SIG-M5 (cell line): ENCODE measurements around the gene PCBD1.

Source experiments
- DNase-seq: peaks from one replicate; lab custom pipeline; 2025; lab: John Stamatoyannopoulos, UW

The PCBD1 gene

GRCh38 chr10:70917635-70918034, 29.3 kb upstream of the PCBD1 start:
- no peak for DNase-seq

DNA sequence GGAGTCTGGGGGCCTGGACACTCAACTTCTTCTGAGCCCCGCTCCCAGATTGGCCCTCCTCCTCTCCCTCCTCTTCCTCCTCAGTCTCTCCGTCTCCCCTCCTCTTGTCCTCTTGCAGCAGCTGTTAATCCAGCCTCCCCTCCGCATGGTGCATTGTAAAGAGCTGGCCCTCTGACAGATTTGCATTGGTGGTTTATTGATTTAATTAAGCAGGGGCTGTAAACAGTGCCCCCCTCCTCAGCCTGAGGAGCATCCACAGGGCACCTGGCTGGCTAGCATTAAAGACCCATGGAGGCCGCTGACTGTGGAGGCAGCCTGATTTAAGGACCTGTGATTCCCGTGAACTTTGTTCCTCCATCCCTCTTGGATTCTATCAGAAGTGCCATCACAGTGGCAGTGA, 28.9 kb upstream of the PCBD1 start:
- DNase-seq, result no peak

DNA sequence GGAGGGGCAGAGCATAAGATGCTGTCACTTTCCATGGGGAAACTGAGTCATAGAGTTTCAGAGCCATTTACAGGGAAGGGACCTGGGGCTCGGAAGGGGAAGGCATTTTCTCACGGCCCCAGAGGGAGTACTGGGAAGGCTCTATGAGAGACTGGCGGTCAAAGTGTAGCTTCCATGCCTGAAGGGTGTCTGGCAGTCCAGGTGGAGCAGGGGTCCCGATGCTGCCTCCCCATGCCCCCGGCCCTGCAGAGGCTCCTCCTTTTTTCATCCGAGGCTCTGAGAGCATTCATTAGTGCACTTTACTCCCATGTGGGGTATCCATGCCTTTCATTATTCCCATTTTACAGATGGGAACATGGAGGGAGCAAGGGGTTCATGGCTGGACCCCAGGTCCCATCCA, 27.9 kb upstream of the PCBD1 start:
- DNase-seq, result no peak

DNA sequence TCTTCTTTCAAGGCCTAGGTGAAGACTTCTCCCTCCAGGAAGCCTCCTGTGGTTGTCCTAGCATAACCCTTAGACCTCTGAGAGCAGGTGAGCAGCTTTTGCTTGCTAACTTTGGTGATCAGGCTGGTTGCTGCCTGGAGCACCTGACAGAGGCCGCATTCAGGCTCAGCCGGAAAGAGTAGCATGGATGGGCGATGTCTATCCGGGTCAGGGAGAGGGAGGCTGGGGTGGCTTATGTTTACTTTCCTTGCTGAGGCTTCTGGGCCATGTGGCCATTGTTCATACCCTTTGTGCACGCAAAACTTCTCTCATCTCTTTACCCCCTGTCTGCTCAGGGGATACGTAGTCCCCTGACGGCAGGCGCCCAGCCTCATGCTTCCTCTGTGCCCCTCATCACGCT, 27.4 kb upstream of the PCBD1 start:
- DNase-seq, result no peak

- DNase-seq, result no peak
Observed at GRCh38 chr10:70915206-70915605, 26.8 kb upstream of the PCBD1 start.

GRCh38 chr10:70914316-70914864, 26.0 kb upstream of the PCBD1 start:
- DNase-seq, result no peak

GRCh38 chr10:70913893-70914240, 25.5 kb upstream of the PCBD1 start:
- no peak for DNase-seq

DNA sequence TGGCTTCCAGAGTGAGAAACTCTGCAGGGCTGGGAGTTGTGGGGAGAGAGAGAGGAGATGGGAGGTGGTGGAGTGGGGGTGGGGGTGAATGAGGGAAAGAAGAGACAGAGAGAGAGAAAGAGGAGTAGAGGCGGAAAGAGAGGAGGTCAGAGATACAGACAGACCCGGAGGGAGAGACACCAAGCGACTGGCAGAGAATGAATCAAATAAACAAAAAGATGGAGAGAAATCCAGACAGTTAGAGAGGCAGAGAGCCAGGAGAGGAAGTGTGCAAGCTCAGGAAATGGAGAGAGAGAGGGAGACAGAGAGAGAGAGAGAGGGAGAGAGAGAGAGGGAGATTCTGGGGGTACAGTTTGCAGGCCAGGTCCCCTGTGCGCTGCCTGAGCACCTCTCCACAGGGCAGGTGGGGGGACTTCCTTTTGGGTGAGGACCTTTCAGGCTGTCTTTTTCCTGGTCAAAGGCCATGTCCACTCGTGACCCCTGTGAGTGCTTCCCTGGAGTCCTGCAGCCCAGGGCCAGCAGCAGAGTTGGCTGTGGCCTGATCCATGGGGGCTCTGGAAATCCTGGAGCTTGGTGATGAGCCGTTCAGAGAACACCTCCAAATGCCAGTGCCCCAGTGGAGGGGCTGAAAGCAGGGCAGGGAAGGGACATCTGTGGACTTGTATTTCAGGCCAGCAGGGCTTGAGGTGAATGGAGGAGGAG, 25.0 kb upstream of the PCBD1 start:
- no peak for DNase-seq

DNA sequence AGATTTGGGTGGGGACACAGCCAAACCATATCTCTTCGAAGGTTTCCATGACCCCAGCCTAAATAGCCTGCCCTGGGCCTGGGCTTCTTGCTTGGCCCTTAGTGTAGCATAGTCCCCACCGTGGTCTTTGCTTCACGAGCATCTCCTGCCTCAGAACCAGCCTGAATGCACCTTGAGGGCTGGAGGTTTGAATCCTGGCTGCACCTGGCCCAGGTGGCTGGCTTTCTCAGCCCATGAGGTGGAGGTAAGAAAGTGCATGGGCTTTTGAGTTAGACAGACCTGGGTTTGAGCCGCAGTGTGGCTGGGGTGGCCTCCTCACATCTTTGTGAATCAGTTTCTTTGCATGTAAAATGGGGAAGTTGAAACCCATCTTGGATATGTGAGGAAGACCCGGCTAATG, 24.2 kb upstream of the PCBD1 start:
- no peak for DNase-seq

GRCh38 chr10:70911386-70911785, 23.0 kb upstream of the PCBD1 start:
- no peak for DNase-seq

- DNase-seq, result no peak
Observed at GRCh38 chr10:70910486-70911341, 22.3 kb upstream of the PCBD1 start.

DNA sequence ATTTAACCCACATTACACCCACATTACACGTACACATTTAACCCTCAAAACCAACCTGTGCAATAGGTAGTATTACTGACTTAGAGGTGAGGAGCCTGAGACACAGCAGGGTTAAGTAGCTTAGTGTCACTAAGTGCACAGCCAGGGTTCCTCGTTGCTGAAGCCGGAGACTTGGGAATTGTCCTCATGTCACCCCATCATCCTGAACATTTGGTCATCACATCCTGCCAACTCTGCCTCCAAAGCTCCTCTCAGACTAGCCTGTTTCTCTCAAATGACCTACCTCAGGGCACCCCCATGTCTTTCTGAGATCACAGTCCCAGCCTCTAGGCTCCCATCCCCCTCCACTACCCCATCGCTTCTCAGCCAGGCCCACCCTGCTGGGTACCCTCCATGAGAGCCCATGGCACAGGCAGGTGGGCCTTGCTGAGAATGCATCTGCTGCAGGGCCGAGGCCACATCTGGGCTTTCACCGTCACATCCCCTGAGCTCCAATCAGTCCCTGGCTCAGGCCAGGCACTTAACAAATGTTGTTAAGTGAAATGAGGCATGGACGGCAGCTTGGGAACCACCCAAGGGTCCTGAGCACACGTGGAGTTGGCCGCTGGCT, 21.1 kb upstream of the PCBD1 start:
- no peak for DNase-seq

DNA sequence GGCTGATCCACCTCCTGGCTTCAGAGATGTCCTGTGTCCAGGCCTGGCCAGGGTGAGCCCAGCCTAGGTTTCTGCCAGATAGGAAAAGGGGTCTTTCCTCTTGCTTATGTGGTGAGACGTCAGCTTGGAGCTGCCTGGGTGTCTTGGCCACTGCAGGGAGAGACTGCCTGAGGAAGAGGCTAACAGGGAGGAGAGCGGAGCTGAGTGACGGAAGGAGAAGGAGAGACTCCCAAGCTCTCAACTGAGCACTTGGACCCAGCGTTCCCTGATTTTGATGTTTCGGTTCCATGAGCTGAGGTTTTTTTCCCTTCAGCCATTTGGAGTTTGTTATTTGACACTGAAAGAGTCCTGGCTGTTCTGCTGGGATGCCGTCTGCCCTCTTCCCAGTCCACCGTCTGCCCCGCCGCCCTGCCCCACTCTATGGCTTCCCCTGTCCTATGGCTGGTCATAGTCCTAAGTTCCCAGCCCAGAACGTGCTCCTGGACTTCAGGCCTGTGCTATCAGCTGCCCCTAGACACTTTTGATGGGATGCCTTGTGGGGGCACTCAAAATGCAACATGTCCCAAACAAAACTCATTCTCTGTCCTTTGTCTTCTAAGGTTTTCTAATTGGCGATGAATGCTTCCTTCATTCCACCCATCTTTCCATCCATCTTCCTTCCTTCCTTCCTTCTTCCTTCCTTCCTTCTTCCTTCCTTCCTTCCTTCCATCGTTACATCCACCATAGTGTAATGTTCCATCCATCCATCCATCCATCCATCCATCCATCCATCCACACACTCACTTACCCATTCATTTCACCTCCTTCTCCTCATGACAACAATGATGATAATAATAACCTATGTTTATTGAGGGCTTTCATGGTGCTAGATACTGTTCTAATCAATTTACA, 20.3 kb upstream of the PCBD1 start:
- DNase-seq, result no peak

DNA sequence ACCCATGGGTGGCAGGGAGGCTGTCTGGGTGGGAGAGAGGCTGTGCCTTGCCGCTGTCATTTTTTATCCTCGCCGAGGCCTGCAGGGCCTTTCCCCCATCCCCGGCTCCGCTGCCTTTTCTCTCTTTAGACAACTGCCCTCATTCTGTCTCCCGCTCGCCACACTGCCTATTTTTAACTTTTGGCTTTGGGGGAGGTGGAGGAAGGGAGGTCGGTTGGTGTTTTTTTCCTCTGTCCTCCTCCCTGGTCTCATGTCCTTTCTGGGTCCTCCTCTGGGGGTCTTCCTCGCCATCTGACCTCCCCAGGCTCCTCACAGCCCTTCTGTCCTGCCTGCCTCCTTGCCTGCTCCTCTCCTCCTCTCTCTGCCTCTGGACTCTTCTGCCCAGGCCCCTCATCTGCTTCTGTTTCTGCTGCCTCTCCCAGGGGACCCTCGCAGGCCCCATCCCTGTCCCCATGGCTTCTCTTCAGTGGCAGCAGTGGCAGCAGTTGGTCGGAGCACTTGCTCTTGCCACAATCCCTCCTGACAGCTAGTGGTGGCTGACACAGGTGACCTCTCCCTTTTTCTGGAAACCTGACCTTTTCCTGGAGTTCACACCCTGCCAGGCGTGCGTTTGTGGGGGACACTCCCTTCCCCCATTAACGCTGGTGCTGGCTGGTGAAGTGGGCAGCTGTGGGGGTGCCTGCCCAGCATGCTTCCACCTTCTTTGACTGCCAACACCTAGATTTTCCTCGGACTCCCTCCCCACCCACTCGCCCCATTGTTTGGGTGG, 19.5 kb upstream of the PCBD1 start:
- no peak for DNase-seq

GRCh38 chr10:70906953-70907636, 18.7 kb upstream of the PCBD1 start:
- DNase-seq, result no peak

GRCh38 chr10:70906031-70906783, 17.8 kb upstream of the PCBD1 start:
- no peak for DNase-seq

GRCh38 chr10:70905071-70906021, 17.0 kb upstream of the PCBD1 start:
- DNase-seq, result no peak

DNA sequence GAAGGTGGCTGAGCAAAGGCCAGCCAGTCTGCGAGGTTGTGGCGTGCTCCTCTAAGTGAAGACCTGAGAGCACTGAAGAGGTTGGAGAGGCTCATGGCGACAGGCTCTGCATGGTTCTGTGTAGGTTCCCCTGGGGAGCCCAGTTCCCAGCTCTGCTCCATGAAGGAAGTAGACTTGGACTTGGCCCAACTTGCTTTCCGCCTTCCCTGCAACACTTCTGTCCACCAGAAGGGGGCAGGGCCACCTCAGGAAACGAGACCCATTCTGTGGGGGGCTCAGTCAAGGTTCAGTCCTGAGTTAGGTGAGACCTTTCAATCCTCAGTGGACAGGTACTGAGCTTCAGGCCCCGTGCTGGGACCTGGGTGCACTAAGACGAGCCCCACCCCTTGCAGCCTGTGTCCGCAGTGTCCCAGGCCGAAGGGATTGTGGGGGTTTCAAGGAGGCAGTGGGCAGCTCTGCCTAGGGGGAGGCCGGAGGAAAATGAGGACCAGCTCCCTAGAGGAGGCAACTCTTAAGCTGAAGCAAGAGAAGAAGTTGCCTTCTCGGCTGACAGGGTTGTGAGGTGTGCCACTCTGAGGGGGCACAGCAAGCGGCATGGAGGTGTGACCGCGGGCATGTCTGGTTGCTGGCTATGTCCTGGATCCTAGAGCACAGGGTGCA, 15.0 kb upstream of the PCBD1 start:
- no peak for DNase-seq
